Adrenal gland (tissue), 12 donors: ENCODE measurements around the gene NPSR1. TPM values are rescaled to one million over a fixed set of nuclear protein-coding genes. Genes with fewer than 3 reads are reported as not detected.

ENCODE experiments used
- DNase-seq, 7 donors: peaks; one replicate each; pipeline ENCODE4 v3.0.0-alpha.2; 2019 to 2020
- H3K27ac ChIP-seq, 5 donors: fragments of 200-600 bp; sonication (generic) in 4 of 5; 1 replicate in 3 of 5; 2 replicates in 2 of 5; pipeline versions ENCODE4 v1.5.1 to v1.8.0; 2016 to 2020; ENCODE audit warnings: mild to moderate bottlenecking in 1 of 5
- H3K27me3 ChIP-seq: fragments of 200-600 bp; 2 replicates; pipeline ENCODE4 v1.8.0; 2021
- H3K36me3 ChIP-seq, 2 donors: fragments of 200-600 bp; replicated peaks in 1 of 2; 1 replicate in 1 of 2; 2 replicates in 1 of 2; pipeline versions ENCODE4 v1.5.1 to v1.8.0; 2018 to 2022
- H3K4me1 ChIP-seq, 2 donors: fragments of 200-600 bp; replicated peaks in 1 of 2; 1 replicate in 1 of 2; 2 replicates in 1 of 2; pipeline versions ENCODE4 v1.5.1 to v1.8.0; 2018 to 2021
- H3K4me3 ChIP-seq, 4 donors: fragments of 200-600 bp; sonication (generic) in 3 of 4; one replicate each; pipeline ENCODE4 v1.5.1; 2016 to 2018
- H3K9me3 ChIP-seq, 3 donors: fragments of 200-600 bp; sonication (generic) in 1 of 3; replicated peaks in 1 of 3; 1 replicate in 2 of 3; 2 replicates in 1 of 3; pipeline versions ENCODE4 v1.5.1 to v1.8.0; 2016 to 2021
- POLR2A ChIP-seq, 2 donors: fragments of 450-650 bp; IDR thresholded peaks; one replicate each; pipeline ENCODE4 v1.6.1; 2017; ENCODE audit warnings: antibody characterized with exemption in 2 of 2, mild to moderate bottlenecking in 2 of 2, moderate library complexity in 1 of 2
- WGBS, 4 donors: extraction: QIAGEN DNeasy Blood & Tissue Kit in 2 of 4; methylation state at CpG; one replicate each; pipeline versions ENCODE4 v1.1.5 to v1.1.7; 2013 to 2017; 5-methylcytosine and 5-hydroxymethylcytosine counted together
- intact Hi-C, 2 donors: fragments of 100-400 bp; cut with DNase I; formaldehyde crosslinking; loops; one replicate each; pipeline versions ENCODE4 v1.14.1 to v1.15.0; 2022 to 2023
- polyA plus RNA-seq, 3 donors: library from polyadenylated mRNA; stranded (reverse); fragments of 200-250 nt in 2 of 3; fragments of 350-450 nt in 1 of 3; fragmentation: Illumina TruSeq in 1 of 3; extraction: RNeasy Lipid Tissue Mini Kit (QIAGEN cat#74804) in 1 of 3; gene quantifications; one replicate each; pipeline ENCODE4 v1.2.3, GENCODE V29; 2013 to 2014
- total RNA-seq, 9 donors: library from RNA; depleted of rRNA in 4 of 9; stranded (reverse); fragments of >200 nt in 4 of 9; fragments of 120-200 nt in 1 of 9; fragmentation: NEBNext Ultra II Directional in 1 of 9; extraction: Animal tissue kit (Norgen Biotek cat#: 25700) in 1 of 9; gene quantifications; one replicate each; pipeline versions ENCODE4 v1.1.0 to v1.2.4, GENCODE V29; 2013 to 2023
- TF ChIP-seq, protein P1 (sequence below), 6 experiments: fragments of 450-650 bp in 4 of 6; fragments of 200-600 bp in 2 of 6; sonication (generic) in 1 of 6; IDR thresholded peaks; 1 replicate in 5 of 6; 2 replicates in 1 of 6; pipeline versions ENCODE4 v1.5.1 to v1.8.0; 2016 to 2021; ENCODE audit warnings: antibody characterized with exemption in 6 of 6, mild to moderate bottlenecking in 2 of 6, moderate library complexity in 1 of 6
- donor health status: healthy with polysubstance abuse.
- donor health status: Bipolar disorder and iron deficiency.
- donor health status: DM: yes; HTN: yes; CAD: no.
- donor health status: DM: no; HTN: no; CAD: no.
- donor health status: DM: no; HTN: no; CAD: no.
- donor health status: DM: yes; HTN: yes; CAD: no.

Gene NPSR1
- total and polyA plus RNA-seq, 12 donors, result not detected

DNA sequence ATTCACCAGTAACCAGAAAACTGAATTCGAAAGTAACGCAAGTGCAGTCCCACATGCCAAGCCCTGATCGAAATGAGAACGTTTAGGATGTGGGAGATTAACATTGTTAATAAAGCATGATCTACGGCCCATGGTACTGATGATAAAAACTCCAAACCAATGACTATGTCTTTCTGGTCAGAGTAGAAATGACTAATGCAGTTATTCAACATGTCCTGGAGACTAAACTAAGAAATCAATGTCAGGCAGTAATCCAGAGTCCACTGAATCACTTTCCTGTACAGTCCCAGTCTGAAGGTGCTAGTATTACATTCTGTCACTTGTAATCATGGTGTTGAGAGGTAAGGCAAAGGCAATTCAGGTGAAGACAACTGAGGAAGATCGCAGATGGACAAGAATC is 14.4 kb downstream of the NPSR1 start:
- H3K27ac ChIP-seq, result no peak overlapping the region
- intact Hi-C loops, result loop anchor here in 1 of 2 donors (10.0 kb wide), 1 partner anchor 152 kb away; no protein-coding TSS in a partner anchor
- 67 to 80% (median 77%) methylated on average over 6 of the region's 6 CpGs for WGBS, 4 donors
- DNase-seq, result no peak
- H3K27me3 ChIP-seq, result no peaks in the 10 kb centered on the region
- no peaks in the 10 kb centered on the region for H3K36me3 ChIP-seq
- H3K9me3 ChIP-seq, result no peaks in the 10 kb centered on the region
- no peak overlapping the region for H3K4me3 ChIP-seq
- H3K4me1 ChIP-seq, result no peaks in the 10 kb centered on the region
- TF ChIP-seq, protein P1, sequence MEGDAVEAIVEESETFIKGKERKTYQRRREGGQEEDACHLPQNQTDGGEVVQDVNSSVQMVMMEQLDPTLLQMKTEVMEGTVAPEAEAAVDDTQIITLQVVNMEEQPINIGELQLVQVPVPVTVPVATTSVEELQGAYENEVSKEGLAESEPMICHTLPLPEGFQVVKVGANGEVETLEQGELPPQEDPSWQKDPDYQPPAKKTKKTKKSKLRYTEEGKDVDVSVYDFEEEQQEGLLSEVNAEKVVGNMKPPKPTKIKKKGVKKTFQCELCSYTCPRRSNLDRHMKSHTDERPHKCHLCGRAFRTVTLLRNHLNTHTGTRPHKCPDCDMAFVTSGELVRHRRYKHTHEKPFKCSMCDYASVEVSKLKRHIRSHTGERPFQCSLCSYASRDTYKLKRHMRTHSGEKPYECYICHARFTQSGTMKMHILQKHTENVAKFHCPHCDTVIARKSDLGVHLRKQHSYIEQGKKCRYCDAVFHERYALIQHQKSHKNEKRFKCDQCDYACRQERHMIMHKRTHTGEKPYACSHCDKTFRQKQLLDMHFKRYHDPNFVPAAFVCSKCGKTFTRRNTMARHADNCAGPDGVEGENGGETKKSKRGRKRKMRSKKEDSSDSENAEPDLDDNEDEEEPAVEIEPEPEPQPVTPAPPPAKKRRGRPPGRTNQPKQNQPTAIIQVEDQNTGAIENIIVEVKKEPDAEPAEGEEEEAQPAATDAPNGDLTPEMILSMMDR (IDR thresholded peaks at IDR 0.05), result no peak
- no peak for TF ChIP-seq POLR2A (IDR thresholded peaks at IDR 0.05)

DNA sequence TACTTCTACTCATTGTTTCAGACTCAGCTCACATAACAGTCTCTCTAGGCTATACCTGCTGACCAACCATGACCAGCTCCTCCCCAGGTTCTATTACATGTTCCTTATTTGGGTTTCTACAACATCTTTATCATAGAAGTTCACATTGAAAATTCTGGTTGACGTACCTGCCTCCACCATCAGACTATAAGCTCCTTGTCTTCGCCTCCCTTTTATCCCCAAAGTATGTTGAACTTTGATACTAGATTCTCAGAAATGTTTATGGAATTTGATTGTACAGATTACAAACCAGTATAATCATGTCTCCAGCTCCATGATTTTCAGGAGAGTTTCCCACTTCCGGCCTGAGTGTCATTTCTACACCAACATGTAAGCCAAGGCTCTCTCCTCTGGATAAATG is 15.0 kb downstream of the NPSR1 start:
- intact Hi-C loops, result loop anchor here in 1 of 2 donors (10.0 kb wide), 1 partner anchor 152 kb away; no protein-coding TSS in a partner anchor
- H3K27ac ChIP-seq, result no peak overlapping the region
- H3K9me3 ChIP-seq, result no peaks in the 10 kb centered on the region
- H3K4me1 ChIP-seq, result no peaks in the 10 kb centered on the region
- no peak overlapping the region for H3K4me3 ChIP-seq
- TF ChIP-seq, protein P1 (IDR thresholded peaks at IDR 0.05), result no peak
- H3K36me3 ChIP-seq, result no peaks in the 10 kb centered on the region
- no peaks in the 10 kb centered on the region for H3K27me3 ChIP-seq
- DNase-seq, result no peak
- WGBS, 4 donors, result 68 to 97% (median 94%) methylated on average over 3 of the region's 3 CpGs

DNA sequence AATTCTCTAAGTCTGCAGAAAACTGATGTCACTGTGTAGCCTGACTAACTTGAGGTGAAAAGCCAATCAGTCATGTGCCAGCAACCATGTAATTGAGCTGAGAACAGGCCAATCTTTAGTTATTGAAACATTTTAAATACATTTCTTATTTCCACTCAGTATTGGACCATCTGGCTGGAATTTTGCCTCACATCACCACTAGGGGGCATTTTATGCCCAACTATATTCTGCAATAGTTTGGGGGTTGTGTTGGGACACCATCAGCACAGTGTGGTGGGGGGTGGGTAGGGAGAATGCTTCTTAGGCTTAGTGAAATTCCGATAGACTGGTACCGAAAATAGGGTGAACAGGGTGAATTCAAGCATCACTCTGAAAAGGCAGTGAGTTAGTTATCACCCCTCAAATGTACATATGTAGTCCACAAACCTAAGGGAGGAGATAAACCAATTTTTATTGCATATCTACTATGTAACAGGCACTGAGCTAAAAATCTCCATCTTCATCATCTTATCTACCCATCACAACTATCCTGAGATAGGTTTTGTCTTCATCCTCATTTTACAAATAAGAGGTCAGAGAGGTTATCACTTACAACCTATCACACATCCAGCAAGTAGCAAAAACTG is 17.8 kb downstream of the NPSR1 start:
- 43 to 72% (median 54%) methylated on average over 2 of the region's 2 CpGs for WGBS, 4 donors
- Histone ChIP-seq H3K4me3 (no peak overlapping the region), H3K36me3 (no peaks in the 10 kb centered on the region), H3K9me3 (peaks cover 0 to 9% (median 0%) of the 10 kb centered on the region in 3 donors), H3K27me3 (no peaks in the 10 kb centered on the region), H3K4me1 (no peaks in the 10 kb centered on the region), H3K27ac (no peak overlapping the region)
- intact Hi-C loops, result loop anchor here in 1 of 2 donors (10.0 kb wide), 1 partner anchor 149 kb away; no protein-coding TSS in a partner anchor
- no peak for TF ChIP-seq POLR2A (IDR thresholded peaks at IDR 0.05)
- TF ChIP-seq, protein P1 (IDR thresholded peaks at IDR 0.05), result peak; percentile 48 to 62 (median 57)
- peak in 5 of 7 donors; percentile 16 to 60 (median 38) for DNase-seq

DNA sequence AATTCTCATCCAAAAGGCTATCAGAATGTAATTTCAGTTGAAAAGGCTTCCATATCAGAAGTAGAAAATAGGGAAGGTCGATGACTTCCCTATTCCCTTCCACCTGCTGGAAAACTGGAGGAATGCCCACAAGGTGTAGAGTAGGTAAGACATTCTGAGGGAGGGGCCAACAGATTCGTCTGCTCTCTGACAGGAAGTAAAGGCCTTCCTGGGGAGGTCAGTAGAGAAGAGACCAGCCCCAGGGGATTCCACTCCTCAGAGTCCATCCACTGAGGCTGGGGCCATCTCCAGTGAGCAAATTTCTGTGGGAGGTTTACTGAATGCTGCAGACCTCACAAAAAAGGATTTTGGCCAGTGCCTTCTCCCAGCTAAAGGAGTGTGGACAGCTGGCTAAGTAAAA is 19.5 kb downstream of the NPSR1 start:
- WGBS, 4 donors, result 58 to 76% (median 65%) methylated on average over 2 of the region's 2 CpGs
- no peaks in the 10 kb centered on the region for H3K4me1 ChIP-seq
- intact Hi-C loops, result loop anchor here in 1 of 2 donors (10.0 kb wide), 1 partner anchor 147 kb away; no protein-coding TSS in a partner anchor
- H3K36me3 ChIP-seq, result no peaks in the 10 kb centered on the region
- H3K27me3 ChIP-seq, result no peaks in the 10 kb centered on the region
- no peak for DNase-seq
- TF ChIP-seq, protein P1 (IDR thresholded peaks at IDR 0.05), result no peak
- TF ChIP-seq POLR2A (IDR thresholded peaks at IDR 0.05), result no peak
- no peak overlapping the region for H3K27ac ChIP-seq
- no peak overlapping the region for H3K4me3 ChIP-seq
- H3K9me3 ChIP-seq, result peaks cover 0 to 9% (median 0%) of the 10 kb centered on the region in 3 donors
